Measurements from ENCODE around the gene CFAP74. TPM values are rescaled to one million over a fixed set of nuclear protein-coding genes. Genes with fewer than 3 reads are reported as not detected.
A peak's percentile ranks its signal among the peaks of the same experiment; 100 is the strongest.

The CFAP74 gene
- total and polyA plus RNA-seq, 2 of the 13 experiments (the other 11 are each of a cell fraction or from before 2014, with no cell fraction given) = 0.27 to 0.62 TPM

DNA sequence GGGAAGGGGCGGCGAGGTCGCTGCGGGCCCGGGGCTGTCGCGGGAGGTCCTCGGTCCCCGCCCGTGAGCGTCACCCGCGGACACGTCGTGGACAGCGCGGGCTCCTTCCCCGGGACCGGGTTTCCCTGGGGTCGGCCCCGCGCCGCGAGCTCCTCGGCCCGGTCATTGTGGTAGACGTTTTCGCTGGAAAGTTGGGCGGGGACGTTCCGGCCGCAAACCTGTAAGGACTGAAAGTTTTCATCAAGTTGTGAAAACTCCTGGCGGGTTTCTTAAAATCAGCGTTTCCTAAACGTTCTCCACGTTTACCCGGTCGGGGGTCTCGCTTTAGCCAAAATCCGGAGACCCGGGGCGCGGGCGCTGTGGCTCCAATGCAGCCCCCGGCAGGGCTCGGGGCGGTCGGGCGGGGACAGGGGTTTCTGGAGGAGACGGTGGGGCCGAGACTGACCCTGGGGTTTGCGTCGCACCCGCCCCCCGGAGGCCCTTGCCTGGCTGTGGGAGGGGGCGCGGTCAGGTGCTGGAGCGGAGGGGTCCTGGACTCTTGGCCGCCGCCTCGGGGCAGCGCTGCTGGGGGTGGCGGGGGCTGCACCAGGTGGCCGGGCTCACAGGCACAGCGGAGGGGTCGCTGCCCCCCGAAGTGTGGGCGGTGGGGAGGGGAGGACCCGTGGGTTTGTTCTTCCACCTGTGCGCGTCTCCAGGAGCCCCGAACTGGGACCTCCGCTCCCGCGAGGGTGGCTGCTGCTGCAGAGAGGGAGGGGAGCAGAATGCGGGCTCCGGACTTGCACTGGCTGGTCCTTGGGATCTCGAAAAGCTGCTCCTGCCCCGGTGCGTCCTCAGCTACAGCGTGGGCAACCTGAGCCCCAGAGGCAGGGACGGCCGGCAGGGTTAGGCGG is 47.5 kb upstream of the CFAP74 start (continued):
- TF ChIP-seq, protein P1, sequence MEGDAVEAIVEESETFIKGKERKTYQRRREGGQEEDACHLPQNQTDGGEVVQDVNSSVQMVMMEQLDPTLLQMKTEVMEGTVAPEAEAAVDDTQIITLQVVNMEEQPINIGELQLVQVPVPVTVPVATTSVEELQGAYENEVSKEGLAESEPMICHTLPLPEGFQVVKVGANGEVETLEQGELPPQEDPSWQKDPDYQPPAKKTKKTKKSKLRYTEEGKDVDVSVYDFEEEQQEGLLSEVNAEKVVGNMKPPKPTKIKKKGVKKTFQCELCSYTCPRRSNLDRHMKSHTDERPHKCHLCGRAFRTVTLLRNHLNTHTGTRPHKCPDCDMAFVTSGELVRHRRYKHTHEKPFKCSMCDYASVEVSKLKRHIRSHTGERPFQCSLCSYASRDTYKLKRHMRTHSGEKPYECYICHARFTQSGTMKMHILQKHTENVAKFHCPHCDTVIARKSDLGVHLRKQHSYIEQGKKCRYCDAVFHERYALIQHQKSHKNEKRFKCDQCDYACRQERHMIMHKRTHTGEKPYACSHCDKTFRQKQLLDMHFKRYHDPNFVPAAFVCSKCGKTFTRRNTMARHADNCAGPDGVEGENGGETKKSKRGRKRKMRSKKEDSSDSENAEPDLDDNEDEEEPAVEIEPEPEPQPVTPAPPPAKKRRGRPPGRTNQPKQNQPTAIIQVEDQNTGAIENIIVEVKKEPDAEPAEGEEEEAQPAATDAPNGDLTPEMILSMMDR (CRISPR knock-in tag; IDR thresholded peaks at IDR 0.05) = 0 out of 2 replicates have a peak, but pooled peaks have one; percentile 7
- TF ChIP-seq NONO (IDR thresholded peaks at IDR 0.05) = no peak
- peak; percentile 62; the same call in 1 of the 2 replicates for TF ChIP-seq NONO (CRISPR knock-in tag; conservative IDR thresholded peaks at IDR 0.05)
- TF ChIP-seq, protein P2, sequence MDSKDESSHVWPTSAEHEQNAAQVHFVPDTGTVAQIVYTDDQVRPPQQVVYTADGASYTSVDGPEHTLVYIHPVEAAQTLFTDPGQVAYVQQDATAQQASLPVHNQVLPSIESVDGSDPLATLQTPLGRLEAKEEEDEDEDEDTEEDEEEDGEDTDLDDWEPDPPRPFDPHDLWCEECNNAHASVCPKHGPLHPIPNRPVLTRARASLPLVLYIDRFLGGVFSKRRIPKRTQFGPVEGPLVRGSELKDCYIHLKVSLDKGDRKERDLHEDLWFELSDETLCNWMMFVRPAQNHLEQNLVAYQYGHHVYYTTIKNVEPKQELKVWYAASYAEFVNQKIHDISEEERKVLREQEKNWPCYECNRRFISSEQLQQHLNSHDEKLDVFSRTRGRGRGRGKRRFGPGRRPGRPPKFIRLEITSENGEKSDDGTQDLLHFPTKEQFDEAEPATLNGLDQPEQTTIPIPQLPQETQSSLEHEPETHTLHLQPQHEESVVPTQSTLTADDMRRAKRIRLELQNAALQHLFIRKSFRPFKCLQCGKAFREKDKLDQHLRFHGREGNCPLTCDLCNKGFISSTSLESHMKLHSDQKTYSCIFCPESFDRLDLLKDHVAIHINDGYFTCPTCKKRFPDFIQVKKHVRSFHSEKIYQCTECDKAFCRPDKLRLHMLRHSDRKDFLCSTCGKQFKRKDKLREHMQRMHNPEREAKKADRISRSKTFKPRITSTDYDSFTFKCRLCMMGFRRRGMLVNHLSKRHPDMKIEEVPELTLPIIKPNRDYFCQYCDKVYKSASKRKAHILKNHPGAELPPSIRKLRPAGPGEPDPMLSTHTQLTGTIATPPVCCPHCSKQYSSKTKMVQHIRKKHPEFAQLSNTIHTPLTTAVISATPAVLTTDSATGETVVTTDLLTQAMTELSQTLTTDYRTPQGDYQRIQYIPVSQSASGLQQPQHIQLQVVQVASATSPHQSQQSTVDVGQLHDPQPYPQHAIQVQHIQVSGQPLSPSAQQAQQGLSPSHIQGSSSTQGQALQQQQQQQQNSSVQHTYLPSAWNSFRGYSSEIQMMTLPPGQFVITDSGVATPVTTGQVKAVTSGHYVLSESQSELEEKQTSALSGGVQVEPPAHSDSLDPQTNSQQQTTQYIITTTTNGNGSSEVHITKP (CRISPR knock-in tag; IDR thresholded peaks at IDR 0.05; ENCODE audit: low read depth) = no peak
- TF ChIP-seq PCBP2 (optimal IDR thresholded peaks at IDR 0.05; ENCODE audit: low read depth, low read length, poor library complexity, severe bottlenecking) = no peak
- no peak for TF ChIP-seq ZNF12 (CRISPR knock-in tag; IDR thresholded peaks at IDR 0.05)
- no peak for TF ChIP-seq ZNF34 (CRISPR knock-in tag; IDR thresholded peaks at IDR 0.05; ENCODE audit: borderline replicate concordance)
- TF ChIP-seq ZNF670 (CRISPR knock-in tag; IDR thresholded peaks at IDR 0.05; ENCODE audit: borderline replicate concordance) = no peak
- no peak for TF ChIP-seq BCL6 (CRISPR knock-in tag; IDR thresholded peaks at IDR 0.05)
- no peak for TF ChIP-seq ARHGAP35 (CRISPR knock-in tag; IDR thresholded peaks at IDR 0.05; ENCODE audit: borderline replicate concordance)
- 0 out of 2 replicates have a peak, but pooled peaks have one; percentile 48 for TF ChIP-seq SRY (CRISPR knock-in tag; IDR thresholded peaks at IDR 0.05)
- no peak for TF ChIP-seq DNMT1 (CRISPR knock-in tag; IDR thresholded peaks at IDR 0.05)
- TF ChIP-seq RBM39 (IDR thresholded peaks at IDR 0.05; ENCODE audit: low read depth, low read length, poor library complexity, severe bottlenecking) = no peak
- peak; percentile 19 for TF ChIP-seq HNRNPK (IDR thresholded peaks at IDR 0.05; ENCODE audit: low read depth, low read length, poor library complexity, severe bottlenecking)
- TF ChIP-seq HNRNPUL1 (IDR thresholded peaks at IDR 0.05; ENCODE audit: low read depth, low read length) = no peak
- no peak for TF ChIP-seq SMC3 (IDR thresholded peaks at IDR 0.05; ENCODE audit: low read length)
- TF ChIP-seq, protein P3, sequence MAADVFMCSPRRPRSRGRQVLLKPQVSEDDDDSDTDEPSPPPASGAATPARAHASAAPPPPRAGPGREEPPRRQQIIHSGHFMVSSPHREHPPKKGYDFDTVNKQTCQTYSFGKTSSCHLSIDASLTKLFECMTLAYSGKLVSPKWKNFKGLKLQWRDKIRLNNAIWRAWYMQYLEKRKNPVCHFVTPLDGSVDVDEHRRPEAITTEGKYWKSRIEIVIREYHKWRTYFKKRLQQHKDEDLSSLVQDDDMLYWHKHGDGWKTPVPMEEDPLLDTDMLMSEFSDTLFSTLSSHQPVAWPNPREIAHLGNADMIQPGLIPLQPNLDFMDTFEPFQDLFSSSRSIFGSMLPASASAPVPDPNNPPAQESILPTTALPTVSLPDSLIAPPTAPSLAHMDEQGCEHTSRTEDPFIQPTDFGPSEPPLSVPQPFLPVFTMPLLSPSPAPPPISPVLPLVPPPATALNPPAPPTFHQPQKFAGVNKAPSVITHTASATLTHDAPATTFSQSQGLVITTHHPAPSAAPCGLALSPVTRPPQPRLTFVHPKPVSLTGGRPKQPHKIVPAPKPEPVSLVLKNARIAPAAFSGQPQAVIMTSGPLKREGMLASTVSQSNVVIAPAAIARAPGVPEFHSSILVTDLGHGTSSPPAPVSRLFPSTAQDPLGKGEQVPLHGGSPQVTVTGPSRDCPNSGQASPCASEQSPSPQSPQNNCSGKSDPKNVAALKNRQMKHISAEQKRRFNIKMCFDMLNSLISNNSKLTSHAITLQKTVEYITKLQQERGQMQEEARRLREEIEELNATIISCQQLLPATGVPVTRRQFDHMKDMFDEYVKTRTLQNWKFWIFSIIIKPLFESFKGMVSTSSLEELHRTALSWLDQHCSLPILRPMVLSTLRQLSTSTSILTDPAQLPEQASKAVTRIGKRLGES (CRISPR knock-in tag; IDR thresholded peaks at IDR 0.05; ENCODE audit: borderline replicate concordance) = no peak
- no peak for TF ChIP-seq SETDB1 (CRISPR knock-in tag; IDR thresholded peaks at IDR 0.05; ENCODE audit: borderline replicate concordance)
- no peak for TF ChIP-seq KDM4B (CRISPR knock-in tag; IDR thresholded peaks at IDR 0.05)
- no peak for TF ChIP-seq ZNF552 (CRISPR knock-in tag; IDR thresholded peaks at IDR 0.05; ENCODE audit: borderline replicate concordance)
- TF ChIP-seq RBAK (CRISPR knock-in tag; IDR thresholded peaks at IDR 0.05) = no peak

Measured in HepG2 (cell line).